CD14-positive monocyte (primary cell): ENCODE measurements around the gene TMEM203. TPM values are rescaled to one million over a fixed set of nuclear protein-coding genes. Genes with fewer than 3 reads are reported as not detected.

Experiments
- DNase-seq, 3 donors: peaks; one replicate each; pipeline ENCODE4 v3.0.0-alpha.2; 2011 to 2022
- H2AFZ ChIP-seq: 2 replicates; pipeline ENCODE4 v1.6.0; 2012; ENCODE audit warnings: mild to moderate bottlenecking, low read depth, low read length, inconsistent platforms; ENCODE audit not compliant: insufficient read depth, poor library complexity, severe bottlenecking
- H3K27ac ChIP-seq, 2 donors: 1 replicate in 1 of 2; 2 replicates in 1 of 2; pipeline ENCODE4 v1.5.1; 2012 to 2013; ENCODE audit warnings: low read length in 2 of 2, control low read depth in 1 of 2, inconsistent platforms in 1 of 2, low read depth in 1 of 2, mild to moderate bottlenecking in 1 of 2
- H3K27me3 ChIP-seq, 2 donors: one replicate each; pipeline versions ENCODE4 v1.6.0 to v1.6.1; 2011 to 2013; ENCODE audit warnings: low read length in 2 of 2; ENCODE audit not compliant: control insufficient read depth in 2 of 2, insufficient read depth in 2 of 2
- H3K36me3 ChIP-seq, 2 donors: replicated peaks in 1 of 2; 1 replicate in 1 of 2; 2 replicates in 1 of 2; pipeline versions ENCODE4 v1.5.1 to v1.6.1; 2012 to 2013; ENCODE audit warnings: low read length in 2 of 2, control low read depth in 1 of 2, inconsistent platforms in 1 of 2, mild to moderate bottlenecking in 1 of 2; ENCODE audit not compliant: insufficient read depth in 2 of 2, control insufficient read depth in 1 of 2
- H3K4me1 ChIP-seq, 2 donors: 1 replicate in 1 of 2; 2 replicates in 1 of 2; pipeline versions ENCODE4 v1.5.1 to v1.6.1; 2012 to 2013; ENCODE audit warnings: low read length in 2 of 2, control low read depth in 1 of 2, inconsistent platforms in 1 of 2, mild to moderate bottlenecking in 1 of 2, moderate library complexity in 1 of 2; ENCODE audit not compliant: insufficient read depth in 2 of 2, control insufficient read depth in 1 of 2
- H3K4me2 ChIP-seq: replicated peaks from 2 replicates; pipeline ENCODE3; 2012; ENCODE audit warnings: low read length, moderate library complexity, mild to moderate bottlenecking; ENCODE audit not compliant: poor library complexity, severe bottlenecking; ENCODE audit errors: extremely low read depth
- H3K4me3 ChIP-seq, 3 experiments: fragments of 200-600 bp in 1 of 3; sonication (generic) in 1 of 3; replicated peaks in 1 of 3; 1 replicate in 2 of 3; 2 replicates in 1 of 3; pipeline ENCODE4 v1.5.1; 2011 to 2013; ENCODE audit warnings: low read length in 3 of 3, mild to moderate bottlenecking in 3 of 3, control low read depth in 2 of 3, low read depth in 2 of 3, inconsistent platforms in 1 of 3, moderate library complexity in 1 of 3
- H3K79me2 ChIP-seq: 2 replicates; pipeline ENCODE4 v1.6.0; 2012; ENCODE audit warnings: mild to moderate bottlenecking, control low read depth, inconsistent platforms, low read length, moderate library complexity; ENCODE audit not compliant: insufficient read depth
- H3K9ac ChIP-seq: 2 replicates; pipeline ENCODE4 v1.6.0; 2017; ENCODE audit warnings: low read length, mild to moderate bottlenecking; ENCODE audit not compliant: insufficient read depth, poor library complexity, severe bottlenecking
- H3K9me3 ChIP-seq, 2 donors: replicated peaks in 1 of 2; 1 replicate in 1 of 2; 2 replicates in 1 of 2; pipeline versions ENCODE4 v1.5.1 to v1.6.1; 2012 to 2013; ENCODE audit warnings: low read length in 2 of 2, control low read depth in 1 of 2; ENCODE audit not compliant: control insufficient read depth in 1 of 2, insufficient read depth in 1 of 2
- H4K20me1 ChIP-seq: 2 replicates; pipeline ENCODE4 v1.6.0; 2012; ENCODE audit warnings: mild to moderate bottlenecking, low read length, control low read depth, moderate library complexity; ENCODE audit not compliant: insufficient read depth
- H3K27ac Mint-ChIP-seq, 7 donors: one replicate each; pipeline ENCODE4 v1.8.0; 2020; ENCODE audit warnings: mild to moderate bottlenecking in 7 of 7, mixed read lengths in 7 of 7, moderate library complexity in 6 of 7, inconsistent platforms in 2 of 7
- H3K27me3 Mint-ChIP-seq, 3 donors: one replicate each; pipeline ENCODE4 v1.8.0; 2021 to 2022; ENCODE audit warnings: low read depth in 3 of 3, mild to moderate bottlenecking in 3 of 3, mixed read lengths in 3 of 3, moderate library complexity in 3 of 3, inconsistent platforms in 1 of 3
- H3K36me3 Mint-ChIP-seq, 2 donors: one replicate each; pipeline ENCODE4 v1.8.0; 2020; ENCODE audit warnings: mixed read lengths in 2 of 2, inconsistent platforms in 1 of 2, mild to moderate bottlenecking in 1 of 2
- H3K4me1 Mint-ChIP-seq: one replicate; pipeline ENCODE4 v1.8.0; 2020; ENCODE audit warnings: mild to moderate bottlenecking, mixed read lengths
- H3K4me3 Mint-ChIP-seq, 2 donors: one replicate each; pipeline ENCODE4 v1.8.0; 2020; ENCODE audit warnings: mild to moderate bottlenecking in 2 of 2, mixed read lengths in 2 of 2, moderate library complexity in 1 of 2
- H3K9me3 Mint-ChIP-seq, 7 donors: one replicate each; pipeline ENCODE4 v1.8.0; 2020 to 2022; ENCODE audit warnings: mixed read lengths in 7 of 7, mild to moderate bottlenecking in 6 of 7, moderate library complexity in 6 of 7, inconsistent platforms in 2 of 7
- WGBS: methylation state at CpG from one replicate; pipeline ENCODE4 v1.1.5; 2013; ENCODE audit warnings: missing lambda C conversion rate; ENCODE audit not compliant: insufficient coverage; 5-methylcytosine and 5-hydroxymethylcytosine counted together
- intact Hi-C, 2 donors: fragments of 100-400 bp; cut with micrococcal nuclease; formaldehyde crosslinking; loops; one replicate each; pipeline versions ENCODE4 v1.15.0 to v1.15.1; 2023
- polyA plus RNA-seq, 3 donors: library from polyadenylated mRNA; depleted of rRNA in 1 of 3; unstranded in 2 of 3; stranded (reverse) in 1 of 3; fragments of 300-500 nt in 2 of 3; fragments of >200 nt in 1 of 3; fragmentation: Illumina TruSeq in 2 of 3; gene quantifications; 1 replicate in 2 of 3; 2 replicates in 1 of 3; pipeline ENCODE4 v1.2.3, GENCODE V29; 2012 to 2021
- TF ChIP-seq, protein P1 (sequence below): fragments of 200-600 bp; IDR thresholded peaks from one replicate; pipeline ENCODE4 v1.8.0; 2022; ENCODE audit warnings: antibody characterized with exemption, mild to moderate bottlenecking

The TMEM203 gene
- polyA plus RNA-seq, 3 donors = 13.1 to 88.1 (median 76.1) TPM

DNA sequence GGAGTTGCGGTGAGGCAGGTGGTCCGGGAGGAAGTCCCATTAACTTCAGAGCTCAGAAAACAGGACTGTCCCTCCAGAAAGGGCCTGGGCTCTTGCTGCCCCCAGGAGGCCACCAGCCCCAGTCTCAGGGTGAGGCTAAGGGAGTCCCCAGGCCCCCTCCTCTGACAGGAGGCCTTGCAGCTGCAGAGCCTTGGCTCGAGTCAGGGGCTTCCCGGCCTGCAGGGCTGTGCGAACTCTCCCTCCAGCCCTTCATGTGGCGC lies 42.4 kb upstream of the TMEM203 start:
- H3K9me3 Mint-ChIP-seq = no peaks in the 10 kb centered on the region
- peaks cover 6 to 13% of the 10 kb centered on the region in 2 donors for H3K4me1 ChIP-seq
- intact Hi-C loops = no loop called here

DNA sequence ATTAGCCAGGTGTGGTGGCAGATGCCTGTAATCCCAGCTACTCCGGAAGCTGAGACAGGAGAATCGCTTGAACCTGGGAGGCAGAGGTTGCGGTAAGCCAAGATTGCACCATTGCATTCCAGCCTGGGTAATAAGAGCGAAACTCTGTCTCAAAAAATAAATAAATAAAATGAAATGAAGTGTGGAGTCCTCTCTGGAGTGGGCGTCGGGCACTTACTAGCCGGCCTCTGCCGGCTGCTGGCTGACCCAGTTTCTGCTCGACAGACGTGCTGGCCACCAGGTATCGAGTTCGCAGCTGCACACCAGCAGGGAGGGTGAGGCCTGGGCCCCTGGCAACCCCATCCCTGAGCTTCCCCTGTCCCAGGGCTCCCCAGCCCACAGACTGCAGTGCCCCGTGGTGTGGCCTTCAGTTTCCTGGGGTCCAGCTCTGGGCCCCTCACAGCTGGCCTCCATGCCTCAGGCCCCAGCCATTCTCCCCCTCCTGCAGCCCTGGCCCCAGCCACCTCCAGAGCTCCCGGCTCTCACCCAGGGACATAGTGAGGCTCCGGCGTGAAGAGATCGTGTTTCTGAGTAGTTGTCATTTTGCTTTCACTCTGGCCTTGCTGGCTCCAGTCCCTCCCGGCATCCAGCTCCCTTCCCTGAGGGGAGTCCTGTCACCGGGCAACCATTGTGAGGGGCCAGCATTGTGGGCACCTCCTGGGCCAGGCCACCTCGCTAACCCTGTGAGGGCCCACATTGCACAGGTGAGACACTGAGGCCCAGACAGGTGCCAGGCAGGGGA lies 41.9 kb upstream of the TMEM203 start:
- Mint-ChIP-seq H3K4me1 (peaks cover 21% of the 10 kb centered on the region), H3K9me3 (no peaks in the 10 kb centered on the region), H3K36me3 (peaks cover 13 to 15% of the 10 kb centered on the region in 2 donors), H3K27ac (no peak overlapping the region), H3K27me3 (peaks cover 2 to 7% (median 6%) of the 10 kb centered on the region in 3 donors), H3K4me3 (no peak overlapping the region)
- no peak overlapping the region for H3K4me2 ChIP-seq
- H3K4me3 ChIP-seq = no peak overlapping the region
- peaks cover 14 to 15% of the 10 kb centered on the region in 2 donors for H3K36me3 ChIP-seq
- intact Hi-C loops = no loop called here
- 86% methylated on average over 13 of the region's 20 CpGs for WGBS
- DNase-seq = no peak
- no peak overlapping the region for H3K27ac ChIP-seq
- peaks cover 8% of the 10 kb centered on the region for H3K79me2 ChIP-seq
- TF ChIP-seq, protein P1, sequence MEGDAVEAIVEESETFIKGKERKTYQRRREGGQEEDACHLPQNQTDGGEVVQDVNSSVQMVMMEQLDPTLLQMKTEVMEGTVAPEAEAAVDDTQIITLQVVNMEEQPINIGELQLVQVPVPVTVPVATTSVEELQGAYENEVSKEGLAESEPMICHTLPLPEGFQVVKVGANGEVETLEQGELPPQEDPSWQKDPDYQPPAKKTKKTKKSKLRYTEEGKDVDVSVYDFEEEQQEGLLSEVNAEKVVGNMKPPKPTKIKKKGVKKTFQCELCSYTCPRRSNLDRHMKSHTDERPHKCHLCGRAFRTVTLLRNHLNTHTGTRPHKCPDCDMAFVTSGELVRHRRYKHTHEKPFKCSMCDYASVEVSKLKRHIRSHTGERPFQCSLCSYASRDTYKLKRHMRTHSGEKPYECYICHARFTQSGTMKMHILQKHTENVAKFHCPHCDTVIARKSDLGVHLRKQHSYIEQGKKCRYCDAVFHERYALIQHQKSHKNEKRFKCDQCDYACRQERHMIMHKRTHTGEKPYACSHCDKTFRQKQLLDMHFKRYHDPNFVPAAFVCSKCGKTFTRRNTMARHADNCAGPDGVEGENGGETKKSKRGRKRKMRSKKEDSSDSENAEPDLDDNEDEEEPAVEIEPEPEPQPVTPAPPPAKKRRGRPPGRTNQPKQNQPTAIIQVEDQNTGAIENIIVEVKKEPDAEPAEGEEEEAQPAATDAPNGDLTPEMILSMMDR = no peak
- H2AFZ ChIP-seq = no peak overlapping the region
- no peaks in the 10 kb centered on the region for H3K27me3 ChIP-seq
- no peak overlapping the region for H3K9ac ChIP-seq
- peaks cover 12 to 19% of the 10 kb centered on the region in 2 donors for H3K4me1 ChIP-seq
- peaks cover 25% of the 10 kb centered on the region for H4K20me1 ChIP-seq
- H3K9me3 ChIP-seq = no peaks in the 10 kb centered on the region

More for the DNA sequence above, 42.4 kb upstream of the TMEM203 start:
- no peak overlapping the region for H3K4me3 ChIP-seq
- H3K36me3 ChIP-seq = peaks cover 9 to 10% of the 10 kb centered on the region in 2 donors
- H3K9ac ChIP-seq = no peak overlapping the region
- H3K27me3 ChIP-seq = no peaks in the 10 kb centered on the region
- 100% methylated on average over 2 of the region's 6 CpGs for WGBS
- no peak for DNase-seq
- no peak overlapping the region for H2AFZ ChIP-seq
- Mint-ChIP-seq H3K4me1 (peaks cover 16% of the 10 kb centered on the region), H3K27me3 (peaks cover 2 to 7% (median 6%) of the 10 kb centered on the region in 3 donors), H3K27ac (no peak overlapping the region), H3K4me3 (no peak overlapping the region), H3K36me3 (peaks cover 7 to 10% of the 10 kb centered on the region in 2 donors)
- no peak overlapping the region for H3K4me2 ChIP-seq
- TF ChIP-seq, protein P1 = no peak
- H3K79me2 ChIP-seq = peaks cover 3% of the 10 kb centered on the region
- H3K27ac ChIP-seq = no peak overlapping the region
- H4K20me1 ChIP-seq = peaks cover 20% of the 10 kb centered on the region
- H3K9me3 ChIP-seq = no peaks in the 10 kb centered on the region
